Cardiac muscle cell (in vitro differentiated cells and primary cell): ENCODE measurements around the gene SLC2A4. TPM values are rescaled to one million over a fixed set of nuclear protein-coding genes. Genes with fewer than 3 reads are reported as not detected.

Experiments
- DNase-seq, 2 donors: peaks; one replicate each; pipeline versions ENCODE4 v3.0.0 to v3.0.0-alpha.2; 2010 to 2017; ENCODE audit warnings: low read depth in 1 of 2, low spot score in 1 of 2
- H3K27ac ChIP-seq: fragments of 200-600 bp; sonication (generic); 2 replicates; pipeline ENCODE4 v1.5.1; 2016
- H3K27me3 ChIP-seq: fragments of 200-600 bp; sonication (generic); 2 replicates; pipeline ENCODE4 v1.6.0; 2016; ENCODE audit warnings: control low read depth
- H3K36me3 ChIP-seq: fragments of 200-600 bp; sonication (generic); 2 replicates; pipeline ENCODE4 v1.5.1; 2016; ENCODE audit warnings: control low read depth
- H3K4me1 ChIP-seq: fragments of 200-600 bp; sonication (generic); 2 replicates; pipeline ENCODE4 v1.8.1; 2017; ENCODE audit warnings: low read depth, mild to moderate bottlenecking, mixed run types
- H3K4me3 ChIP-seq: fragments of 200-600 bp; sonication (generic); 2 replicates; pipeline ENCODE4 v1.5.1; 2016; ENCODE audit warnings: mild to moderate bottlenecking
- H3K9me3 ChIP-seq: fragments of 200-600 bp; sonication (generic); 2 replicates; pipeline ENCODE4 v1.5.1; 2017; ENCODE audit warnings: low read depth, mild to moderate bottlenecking, control low read depth
- polyA plus RNA-seq: library from polyadenylated mRNA; unstranded; fragments of >200 nt; fragmentation: Nextera tagmentation; extraction: Ambion mirVana; gene quantifications from 2 replicates; pipeline ENCODE4 v1.2.1, GENCODE V29; 2016
- total RNA-seq: library from RNA; depleted of rRNA; stranded (reverse); fragments of >200 nt; gene quantifications from 2 replicates; pipeline ENCODE4 v1.2.3, GENCODE V29; 2016
- TF ChIP-seq, protein P1 (sequence below): IDR thresholded peaks from 2 replicates; pipeline ENCODE4 v1.5.1; 2012; ENCODE audit warnings: low read depth, mild to moderate bottlenecking, low read length

SLC2A4 gene
- total and polyA plus RNA-seq, 2 experiments from 2014 or later = 23.4 to 42.6 TPM

GRCh38 chr17:7263801-7264078 is 17.8 kb upstream of the SLC2A4 start:
- Histone ChIP-seq H3K27me3 (peaks cover 44% of the 10 kb centered on the region), H3K9me3 (no peaks in the 10 kb centered on the region), H3K4me3 (no peak overlapping the region), H3K36me3 (peaks cover 5% of the 10 kb centered on the region), H3K4me1 (peaks cover 5% of the 10 kb centered on the region), H3K27ac (no peak overlapping the region)
- no peak for DNase-seq
- TF ChIP-seq, protein P1, sequence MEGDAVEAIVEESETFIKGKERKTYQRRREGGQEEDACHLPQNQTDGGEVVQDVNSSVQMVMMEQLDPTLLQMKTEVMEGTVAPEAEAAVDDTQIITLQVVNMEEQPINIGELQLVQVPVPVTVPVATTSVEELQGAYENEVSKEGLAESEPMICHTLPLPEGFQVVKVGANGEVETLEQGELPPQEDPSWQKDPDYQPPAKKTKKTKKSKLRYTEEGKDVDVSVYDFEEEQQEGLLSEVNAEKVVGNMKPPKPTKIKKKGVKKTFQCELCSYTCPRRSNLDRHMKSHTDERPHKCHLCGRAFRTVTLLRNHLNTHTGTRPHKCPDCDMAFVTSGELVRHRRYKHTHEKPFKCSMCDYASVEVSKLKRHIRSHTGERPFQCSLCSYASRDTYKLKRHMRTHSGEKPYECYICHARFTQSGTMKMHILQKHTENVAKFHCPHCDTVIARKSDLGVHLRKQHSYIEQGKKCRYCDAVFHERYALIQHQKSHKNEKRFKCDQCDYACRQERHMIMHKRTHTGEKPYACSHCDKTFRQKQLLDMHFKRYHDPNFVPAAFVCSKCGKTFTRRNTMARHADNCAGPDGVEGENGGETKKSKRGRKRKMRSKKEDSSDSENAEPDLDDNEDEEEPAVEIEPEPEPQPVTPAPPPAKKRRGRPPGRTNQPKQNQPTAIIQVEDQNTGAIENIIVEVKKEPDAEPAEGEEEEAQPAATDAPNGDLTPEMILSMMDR = no peak

GRCh38 chr17:7266784-7267183 is 14.7 kb upstream of the SLC2A4 start:
- Histone ChIP-seq H3K4me1 (no peaks in the 10 kb centered on the region), H3K27me3 (peaks cover 30% of the 10 kb centered on the region), H3K4me3 (no peak overlapping the region), H3K9me3 (no peaks in the 10 kb centered on the region), H3K27ac (no peak overlapping the region), H3K36me3 (no peaks in the 10 kb centered on the region)
- no peak for DNase-seq
- TF ChIP-seq, protein P1 = no peak

DNA sequence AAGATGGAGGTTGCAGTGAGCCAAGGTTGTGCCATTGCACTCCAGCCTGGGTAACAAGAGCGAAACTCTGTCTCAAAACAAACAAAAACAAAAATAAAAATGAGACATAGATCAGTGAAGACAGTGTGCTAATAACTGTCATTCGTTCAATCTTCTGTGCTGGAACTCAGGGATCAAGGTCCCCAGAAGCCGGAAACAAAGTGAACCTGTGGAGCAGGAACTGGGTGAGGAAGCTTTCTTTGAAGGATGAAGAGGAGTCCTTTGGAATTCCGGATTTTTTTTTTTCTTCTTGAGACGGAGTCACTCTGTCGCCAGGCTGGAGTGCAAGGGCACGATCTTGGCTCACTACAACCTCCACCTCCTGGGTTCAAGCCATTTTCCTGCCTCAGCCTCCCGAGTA is 2.1 kb upstream of the SLC2A4 start:
- H3K4me3 ChIP-seq = no peak overlapping the region
- DNase-seq = no peak
- no peaks in the 10 kb centered on the region for H3K4me1 ChIP-seq

GRCh38 chr17:7280519-7281073 is 922 bp upstream of the SLC2A4 start:
- TF ChIP-seq, protein P1 = peak; percentile 92
- Histone ChIP-seq H3K36me3 (peaks cover 14% of the 10 kb centered on the region), H3K4me1 (no peaks in the 10 kb centered on the region), H3K27me3 (no peaks in the 10 kb centered on the region), H3K9me3 (no peaks in the 10 kb centered on the region), H3K4me3 (peak overlapping the region; percentile 76), H3K27ac (peak overlapping the region; percentile 99)
- DNase-seq = peak; percentile 82 to 87

More for the DNA sequence above, 2.1 kb upstream of the SLC2A4 start:
- Histone ChIP-seq H3K36me3 (peaks cover 3% of the 10 kb centered on the region), H3K9me3 (no peaks in the 10 kb centered on the region), H3K27ac (no peak overlapping the region), H3K27me3 (no peaks in the 10 kb centered on the region)
- TF ChIP-seq, protein P1 = no peak

DNA sequence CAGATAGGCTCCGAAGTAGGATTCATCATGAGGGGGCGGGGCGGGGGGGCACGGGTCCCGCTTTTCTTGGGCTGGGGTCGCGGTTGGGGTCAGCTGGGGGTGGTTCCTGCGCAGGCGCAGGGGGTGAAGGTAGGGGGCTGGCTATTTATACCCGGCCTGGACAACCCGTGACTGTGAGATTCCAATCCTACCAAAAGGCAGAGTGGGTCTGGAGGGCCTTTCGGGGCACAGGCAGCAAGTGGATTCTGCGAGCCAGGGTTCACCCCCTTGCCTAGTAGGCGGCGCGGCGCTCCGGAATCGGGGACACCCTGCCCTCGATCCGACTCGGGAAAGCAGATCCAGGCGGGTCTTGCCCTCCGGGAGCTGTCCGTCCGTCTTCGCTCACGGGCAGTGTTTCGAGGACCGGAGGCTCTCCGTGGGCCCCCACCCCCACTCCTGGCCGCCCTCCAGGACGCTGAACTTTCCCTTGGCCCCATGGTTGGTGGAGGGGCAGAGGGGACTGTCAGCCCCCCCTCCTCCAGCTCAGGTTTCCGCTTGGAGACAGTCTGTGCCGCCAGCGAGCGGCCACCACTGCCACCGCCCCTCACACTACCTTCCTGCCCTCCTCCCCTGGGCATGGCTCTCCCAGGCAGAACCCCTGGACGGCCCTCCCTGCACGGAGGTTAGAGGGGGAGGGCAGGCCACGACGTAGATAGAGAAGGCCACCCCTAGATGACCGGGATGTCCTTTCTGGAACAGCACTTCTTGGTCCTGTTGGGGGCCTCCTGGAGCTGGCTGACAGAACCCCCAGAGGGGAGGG is 634 bp downstream of the SLC2A4 start:
- peak in 1 of 2 donors; percentile 83 for DNase-seq
- peaks cover 24% of the 10 kb centered on the region for H3K36me3 ChIP-seq
- no peaks in the 10 kb centered on the region for H3K4me1 ChIP-seq
- H3K27me3 ChIP-seq = no peaks in the 10 kb centered on the region
- peak overlapping the region; percentile 76 for H3K4me3 ChIP-seq
- TF ChIP-seq, protein P1 = no peak
- peak overlapping the region; percentile 99 for H3K27ac ChIP-seq
- H3K9me3 ChIP-seq = no peaks in the 10 kb centered on the region
